KOPT-K1 (cell line): ENCODE measurements around the gene TMEM74B.
"Not testable (repeated sequence)": the region's sequence is repeated elsewhere in the genome, so short reads cannot be mapped to it uniquely, and the experiment has no call there.

Experiments used
- H3K27ac ChIP-seq: fragments of 200-600 bp; sonication (generic); 2 replicates; pipeline ENCODE4 v1.5.1; 2016; ENCODE audit warnings: antibody characterized with exemption, mild to moderate bottlenecking, low read depth, low read length; ENCODE audit not compliant: poor library complexity, severe bottlenecking
- H3K36me3 ChIP-seq: fragments of 200-600 bp; sonication (generic); 2 replicates; pipeline ENCODE4 v1.5.1; 2017; ENCODE audit warnings: antibody characterized with exemption, mild to moderate bottlenecking, low read length, moderate library complexity; ENCODE audit not compliant: insufficient read depth
- H3K9me3 ChIP-seq: fragments of 200-600 bp; sonication (generic); 2 replicates; pipeline ENCODE4 v1.5.1; 2017; ENCODE audit warnings: antibody characterized with exemption, low read length, mild to moderate bottlenecking; ENCODE audit not compliant: insufficient read depth, poor library complexity, severe bottlenecking

The TMEM74B gene

GRCh38 chr20:1150218-1150617 is 34.6 kb downstream of the TMEM74B start:
- Histone ChIP-seq H3K9me3 (no peaks in the 10 kb centered on the region), H3K36me3 (peaks cover 97% of the 10 kb centered on the region), H3K27ac (no peak overlapping the region)

DNA sequence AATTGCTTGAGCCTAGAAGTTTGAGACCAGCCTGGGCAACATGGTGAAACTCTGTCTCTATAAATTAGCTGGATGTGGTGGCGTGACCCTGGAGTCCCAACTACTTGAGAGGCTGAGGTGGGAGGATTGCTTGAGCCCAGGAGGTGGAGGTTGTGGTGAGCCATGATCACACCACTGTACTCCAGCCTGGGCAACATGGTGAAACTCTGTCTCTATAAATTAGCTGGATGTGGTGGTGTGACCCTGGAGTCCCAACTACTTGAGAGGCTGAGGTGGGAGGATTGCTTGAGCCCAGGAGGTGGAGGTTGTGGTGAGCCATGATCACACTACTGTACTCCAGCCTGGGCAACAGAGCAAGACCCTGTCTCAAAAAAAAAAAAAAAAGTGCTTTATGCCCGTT is 35.0 kb downstream of the TMEM74B start:
- not testable (repeated sequence) for H3K27ac ChIP-seq, H3K9me3 ChIP-seq
- H3K36me3 ChIP-seq = peaks cover 97% of the 10 kb centered on the region

DNA sequence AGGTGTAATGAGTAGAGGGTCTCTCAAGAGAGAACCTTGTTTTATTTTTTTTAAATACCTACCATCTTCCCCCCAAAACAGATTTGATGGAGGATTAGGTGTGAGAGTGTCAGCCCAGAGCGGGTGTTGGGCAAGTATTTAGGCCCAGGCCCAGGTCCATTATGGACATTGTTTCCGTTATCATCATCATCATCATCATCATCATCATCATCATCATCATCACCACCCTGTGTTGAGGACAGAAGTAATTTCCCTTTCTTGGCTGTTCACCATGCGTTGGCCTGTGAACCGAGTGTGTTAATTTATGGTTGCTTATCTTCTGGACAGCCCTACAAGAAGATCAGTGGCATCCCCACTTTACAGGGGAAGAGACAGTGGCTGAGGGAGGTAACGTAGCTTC is 37.8 kb downstream of the TMEM74B start:
- H3K36me3 ChIP-seq = peaks cover 94% of the 10 kb centered on the region
- no peaks in the 10 kb centered on the region for H3K9me3 ChIP-seq
- no peak overlapping the region for H3K27ac ChIP-seq

DNA sequence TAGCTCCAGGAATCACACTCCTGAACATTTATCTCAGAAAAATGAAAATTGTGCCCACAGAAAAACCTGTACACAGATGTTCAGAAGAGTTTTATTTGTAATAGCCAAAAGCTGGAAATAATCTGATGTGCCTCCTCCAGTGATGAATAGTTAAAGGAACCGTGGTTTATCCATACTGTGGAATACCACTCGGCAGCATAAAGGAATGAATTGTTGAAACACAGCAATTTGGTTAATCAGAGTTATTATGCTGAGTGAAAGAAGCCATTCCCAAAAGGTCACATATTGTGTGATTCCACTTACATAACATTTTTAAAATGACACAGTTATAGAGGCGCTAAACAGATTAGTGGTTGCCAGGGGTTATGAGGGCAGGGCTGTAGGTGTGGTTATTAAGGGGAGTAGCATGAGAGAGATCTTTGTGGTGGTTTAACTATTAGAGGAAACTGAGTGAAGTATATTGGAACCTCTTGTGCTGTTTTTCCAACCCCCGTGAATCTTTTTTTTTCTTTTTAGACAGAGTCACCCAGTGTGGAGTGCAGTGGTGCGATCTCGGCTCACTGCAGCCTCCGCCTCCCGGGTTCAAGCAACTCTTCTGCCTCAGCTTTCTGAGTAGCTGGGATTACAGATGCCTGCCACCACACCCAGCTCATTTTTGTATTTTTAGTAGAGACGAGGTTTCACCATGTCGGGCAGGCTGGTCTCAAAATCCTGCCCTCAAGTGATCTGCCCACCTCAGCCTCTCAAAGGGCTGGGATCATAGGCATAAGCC is 40.2 kb downstream of the TMEM74B start:
- H3K9me3 ChIP-seq = no peaks in the 10 kb centered on the region
- H3K27ac ChIP-seq = no peak overlapping the region
- peaks cover 97% of the 10 kb centered on the region for H3K36me3 ChIP-seq

- H3K36me3 ChIP-seq = peaks cover 94% of the 10 kb centered on the region
- no peak overlapping the region for H3K27ac ChIP-seq
- H3K9me3 ChIP-seq = peaks cover 10% of the 10 kb centered on the region
Measured at GRCh38 chr20:1137236-1137635, 47.5 kb downstream of the TMEM74B start.

DNA sequence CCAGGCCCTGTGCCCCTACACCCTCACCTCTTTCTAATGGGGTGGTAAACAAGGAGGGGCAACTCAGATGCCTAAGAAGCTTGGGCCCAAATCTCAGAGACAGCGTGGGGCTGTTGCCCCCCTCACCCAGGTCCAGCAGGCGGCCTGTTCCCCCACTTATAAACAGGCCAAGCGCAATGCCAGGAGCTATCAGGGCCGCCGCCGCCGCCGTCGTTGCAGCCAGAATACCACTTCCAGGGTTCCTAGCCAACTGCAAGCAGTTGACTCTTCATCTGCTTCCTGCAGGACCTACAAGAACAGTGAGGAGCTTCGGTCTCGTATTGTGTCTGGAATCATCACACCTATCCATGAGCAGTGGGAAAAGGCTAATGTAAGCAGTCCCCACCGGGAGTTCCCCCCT is 49.9 kb downstream of the TMEM74B start:
- Histone ChIP-seq H3K27ac (no peak overlapping the region), H3K9me3 (peaks cover 10% of the 10 kb centered on the region), H3K36me3 (peaks cover 94% of the 10 kb centered on the region)

DNA sequence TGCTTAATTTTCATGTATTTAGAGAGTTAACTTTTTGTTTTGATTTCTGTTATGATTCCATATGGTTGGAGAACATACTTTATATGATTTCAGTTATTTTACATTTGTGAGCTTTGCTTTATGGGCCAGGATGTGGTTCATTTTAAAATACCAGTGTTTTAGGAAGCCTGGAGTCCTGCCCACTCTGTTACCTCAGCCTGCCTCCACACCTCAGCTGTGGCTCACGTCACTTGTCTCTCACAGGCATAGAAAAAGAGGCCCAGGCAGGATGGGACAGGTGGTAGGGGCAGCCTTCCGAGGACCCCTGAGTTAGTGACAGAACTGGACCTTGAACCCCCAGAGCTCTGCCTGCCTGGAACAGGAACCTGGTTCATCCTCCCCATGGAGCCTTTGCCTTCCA is 50.4 kb downstream of the TMEM74B start:
- Histone ChIP-seq H3K36me3 (peaks cover 95% of the 10 kb centered on the region), H3K9me3 (peaks cover 10% of the 10 kb centered on the region)

GRCh38 chr20:1131354-1131753 is 53.4 kb downstream of the TMEM74B start:
- Histone ChIP-seq H3K36me3 (peaks cover 95% of the 10 kb centered on the region), H3K27ac (no peak overlapping the region), H3K9me3 (peaks cover 10% of the 10 kb centered on the region)

More for the DNA sequence above, 50.4 kb downstream of the TMEM74B start:
- H3K27ac ChIP-seq = no peak overlapping the region

DNA sequence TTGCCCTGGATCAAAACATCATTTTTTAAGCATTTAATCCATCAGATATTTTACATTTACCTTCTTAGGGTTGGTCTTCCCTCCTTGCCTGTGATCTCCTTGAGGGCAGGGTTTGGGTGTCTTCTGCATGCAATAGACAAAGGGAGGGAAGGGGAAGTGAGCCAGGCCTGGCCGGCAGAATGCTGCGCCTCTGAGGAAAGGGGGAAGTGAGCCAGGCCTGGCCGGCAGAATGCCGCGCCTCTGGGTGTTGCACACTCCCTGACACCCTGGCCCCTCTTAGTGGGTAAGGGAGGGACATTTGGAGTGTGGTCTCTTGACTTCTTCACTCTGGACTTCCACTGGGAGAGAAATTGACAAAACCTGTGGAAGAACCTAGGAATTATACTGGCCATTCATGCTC is 53.9 kb downstream of the TMEM74B start:
- Histone ChIP-seq H3K27ac (no peak overlapping the region), H3K36me3 (peaks cover 95% of the 10 kb centered on the region)

More for the DNA sequence above, 53.9 kb downstream of the TMEM74B start:
- peaks cover 10% of the 10 kb centered on the region for H3K9me3 ChIP-seq
